NCI-H748 (cell line): ENCODE data around the gene CFAP299.
"Not testable (repeated sequence)": the region's sequence is repeated elsewhere in the genome, so short reads cannot be mapped to it uniquely, and the experiment has no call there.

ENCODE experiments used
- DNase-seq: peaks from one replicate; lab custom pipeline; 2025; ENCODE audit not compliant: unreplicated experiment; lab: John Stamatoyannopoulos, UW

CFAP299 gene

GRCh38 chr4:80335554-80336358 lies at the start of gene CFAP299:
Gene CFAP299 (plus strand): TSS chr4:80335730.
- peak; percentile 90 for DNase-seq

- DNase-seq, result no peak
These were observed 49.1 kb upstream of the CFAP299 start for GRCh38 chr4:80286451-80286850.

DNA sequence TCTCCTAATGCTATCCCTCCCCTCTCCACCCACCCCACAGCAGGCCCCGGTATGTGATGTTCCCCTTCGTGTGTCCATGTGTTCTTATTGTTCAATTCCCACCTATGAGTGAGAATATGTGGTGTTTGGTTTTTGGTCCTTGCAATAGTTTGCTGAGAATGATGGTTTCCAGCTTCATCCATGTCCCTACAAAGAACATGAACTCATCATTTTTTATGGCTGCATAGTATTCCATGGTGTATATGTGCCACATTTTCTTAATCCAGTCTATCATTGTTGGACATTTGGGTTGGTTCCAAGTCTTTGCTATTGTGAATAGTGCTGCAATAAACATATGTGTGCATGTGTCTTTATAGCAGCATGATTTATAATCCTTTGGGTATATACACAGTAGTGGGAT lies 44.9 kb upstream of the CFAP299 start:
- not testable (repeated sequence) for DNase-seq

DNA sequence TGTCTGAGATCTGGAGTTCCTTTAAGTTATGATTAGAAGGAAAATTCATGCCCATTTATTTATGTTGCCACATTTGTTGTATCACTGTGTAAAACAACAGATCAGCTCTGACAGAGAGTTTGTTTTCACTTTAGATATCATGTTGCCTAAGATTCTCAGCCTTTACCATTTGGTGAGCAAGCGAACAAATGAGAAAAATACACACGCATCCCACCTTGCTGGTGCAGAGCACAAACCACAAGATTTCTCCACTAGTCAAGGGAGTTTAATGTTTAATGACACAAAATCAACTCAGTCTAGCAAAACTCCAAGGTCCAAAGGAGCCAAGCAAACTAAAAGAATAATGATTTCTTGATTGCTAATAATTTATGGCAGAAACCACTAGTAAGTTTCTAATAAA lies 41.3 kb upstream of the CFAP299 start:
- no peak for DNase-seq

DNA sequence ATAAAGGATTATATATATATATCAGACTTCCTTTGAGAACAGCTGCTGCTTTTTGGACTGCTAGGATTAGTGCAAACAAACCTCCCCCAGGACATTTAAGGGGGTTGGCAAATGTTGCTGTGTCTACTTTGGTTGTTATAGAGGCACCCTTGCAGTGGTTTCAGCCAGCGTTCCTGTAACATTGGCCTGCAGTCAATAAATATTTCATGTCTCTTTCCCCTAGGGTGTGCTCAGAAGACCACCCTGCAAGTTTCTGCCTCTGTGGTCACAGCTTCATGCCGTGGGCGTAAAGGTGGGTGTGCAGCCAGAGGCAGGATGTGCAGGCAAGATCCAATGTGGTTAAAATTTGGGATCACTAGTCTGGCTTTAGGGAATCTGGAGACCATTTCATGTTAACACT lies 40.2 kb upstream of the CFAP299 start:
- DNase-seq, result no peak

DNA sequence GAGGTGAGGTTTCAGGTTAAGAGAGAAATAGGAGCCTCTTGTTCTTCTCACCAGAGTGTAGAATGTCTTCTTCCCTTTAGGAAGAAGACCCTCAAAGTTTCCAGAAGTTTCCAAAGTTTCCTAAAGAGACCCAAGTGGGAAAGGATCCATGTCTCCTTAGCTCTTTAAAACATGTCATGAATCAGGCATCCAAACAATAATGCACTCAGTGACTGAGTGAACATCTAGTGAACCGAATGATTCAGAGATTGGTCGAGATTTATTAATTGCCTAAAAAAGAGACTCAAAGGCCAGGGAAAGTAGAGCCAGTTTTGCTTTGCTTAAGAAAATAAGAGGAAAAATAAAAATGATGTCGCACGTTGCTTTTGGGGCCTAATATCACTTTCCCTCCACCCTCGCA lies 39.7 kb upstream of the CFAP299 start:
- DNase-seq, result no peak

- no peak for DNase-seq
These were observed 33.6 kb upstream of the CFAP299 start for GRCh38 chr4:80301884-80302283.

DNA sequence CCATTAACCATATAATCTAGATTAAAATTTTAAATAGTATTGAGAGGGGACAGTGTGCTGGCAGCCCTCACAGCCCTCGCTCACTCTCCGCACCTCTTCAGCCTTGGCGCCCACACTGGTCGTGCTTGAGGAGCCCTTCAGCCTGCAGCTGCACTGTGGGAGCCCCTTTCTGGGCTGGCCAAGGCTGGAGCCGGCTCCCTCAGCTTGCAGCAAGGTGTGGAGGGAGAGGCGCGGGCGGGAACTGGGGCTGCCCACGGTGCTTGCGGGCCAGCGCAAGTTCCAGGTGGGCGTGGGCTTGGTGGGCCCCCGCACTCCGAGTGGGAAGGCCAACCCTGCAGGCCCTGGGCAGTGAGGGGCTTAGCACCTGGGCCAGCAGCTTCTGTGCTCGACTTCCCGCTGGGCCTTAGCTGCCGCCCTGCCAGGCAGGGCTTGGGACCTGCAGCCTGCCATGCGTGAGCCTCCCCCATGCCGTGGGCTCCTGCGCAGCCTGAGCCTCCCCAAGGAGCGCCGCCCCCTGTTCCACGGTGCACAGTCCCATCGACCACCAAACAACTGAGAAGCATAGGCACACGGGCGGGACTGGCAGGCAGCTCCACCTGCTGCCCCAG lies 32.8 kb upstream of the CFAP299 start:
- no peak for DNase-seq

DNA sequence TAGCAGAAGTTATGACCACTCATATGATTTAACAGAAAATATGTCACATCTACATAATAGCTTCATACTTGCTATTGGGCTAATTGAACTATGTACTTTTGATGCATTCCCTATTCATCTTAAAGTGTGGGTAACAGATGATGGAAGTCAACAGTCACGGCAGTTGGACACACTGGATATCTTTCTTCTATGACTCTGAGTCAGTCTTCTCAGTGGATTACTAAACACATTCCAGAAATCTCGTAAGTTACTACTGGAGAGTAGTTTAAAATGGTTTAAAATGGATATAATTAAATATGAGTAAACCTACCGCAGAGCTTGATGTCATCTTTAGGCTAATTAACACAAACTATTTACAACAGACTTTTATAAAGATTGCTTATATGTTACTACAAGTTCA lies 30.1 kb upstream of the CFAP299 start:
- DNase-seq, result no peak

DNA sequence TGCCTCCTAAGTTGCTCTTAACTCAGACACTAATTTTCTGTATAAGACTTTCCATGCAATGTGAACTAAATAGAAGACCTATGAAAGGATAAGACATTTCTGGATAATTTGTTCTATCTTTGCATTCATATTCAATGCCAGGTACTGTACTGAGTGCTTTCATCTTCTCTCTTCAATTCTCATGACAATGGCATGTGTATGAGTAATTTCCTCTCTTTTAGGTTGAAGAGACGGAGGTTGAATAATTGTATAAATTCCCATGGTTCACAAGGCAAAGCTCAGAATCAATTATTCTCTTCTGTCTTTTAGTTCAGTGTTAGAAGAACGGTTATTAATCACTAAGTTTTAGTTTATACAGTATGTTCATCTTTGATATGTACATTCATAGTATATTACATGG lies 29.3 kb upstream of the CFAP299 start:
- DNase-seq, result no peak

DNA sequence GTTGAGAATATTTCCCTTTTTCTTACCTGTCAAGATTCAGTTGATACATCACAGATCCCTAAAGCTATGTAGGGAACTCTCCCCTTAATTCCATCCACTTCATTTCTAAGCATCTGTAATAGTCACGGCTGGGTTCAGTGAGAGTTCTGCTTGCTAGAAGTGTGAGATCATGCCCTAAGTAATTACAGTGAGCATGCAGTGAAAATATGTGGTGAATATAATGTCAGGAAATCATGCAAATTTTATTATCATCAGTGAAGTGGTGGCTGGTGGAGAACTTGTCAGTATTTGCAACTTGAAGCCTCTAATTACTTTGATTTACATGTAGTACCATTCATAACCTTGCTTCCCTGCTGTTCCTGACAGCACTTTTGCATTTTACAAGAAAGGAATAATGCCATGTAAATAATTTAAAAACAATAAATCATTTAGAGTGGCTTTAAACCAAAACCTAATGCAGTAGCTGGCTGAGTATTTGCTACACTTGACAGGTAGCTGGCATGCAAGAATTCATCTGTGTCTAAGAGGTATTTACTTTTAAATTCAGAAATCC lies 28.3 kb upstream of the CFAP299 start:
- DNase-seq, result peak; percentile 77

DNA sequence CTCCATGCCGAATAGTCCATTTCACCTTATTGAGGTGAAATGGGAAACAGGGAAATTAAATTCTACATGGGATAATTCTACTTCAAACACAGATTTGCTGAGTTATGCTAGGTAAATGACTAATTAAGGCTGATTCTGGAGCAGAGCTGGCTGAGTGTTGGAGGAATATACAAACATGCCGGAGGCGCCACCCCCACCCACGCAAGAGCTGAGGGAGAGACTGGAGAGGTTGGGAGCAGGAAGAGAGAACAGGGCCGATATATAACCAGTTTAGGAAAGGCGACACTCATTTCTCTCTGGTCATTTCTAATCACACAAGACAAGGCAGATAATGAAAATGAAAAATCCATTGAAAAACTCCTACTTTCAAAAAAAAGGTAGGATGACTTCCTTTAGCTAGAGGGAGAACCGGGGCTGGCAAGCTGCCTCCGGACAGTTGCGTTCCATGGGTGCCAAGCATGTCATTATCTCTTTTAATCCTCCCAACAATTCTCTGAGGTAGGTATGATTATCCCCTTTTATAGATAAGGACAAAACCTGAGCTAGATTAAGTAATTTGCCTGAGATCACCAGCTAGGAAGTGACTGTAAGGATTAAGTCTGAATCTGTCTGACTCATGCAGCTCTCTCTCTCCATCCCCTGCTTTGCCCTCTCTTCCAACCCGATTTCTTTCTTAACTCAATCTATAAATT lies 27.6 kb upstream of the CFAP299 start:
- peak; percentile 66 for DNase-seq

DNA sequence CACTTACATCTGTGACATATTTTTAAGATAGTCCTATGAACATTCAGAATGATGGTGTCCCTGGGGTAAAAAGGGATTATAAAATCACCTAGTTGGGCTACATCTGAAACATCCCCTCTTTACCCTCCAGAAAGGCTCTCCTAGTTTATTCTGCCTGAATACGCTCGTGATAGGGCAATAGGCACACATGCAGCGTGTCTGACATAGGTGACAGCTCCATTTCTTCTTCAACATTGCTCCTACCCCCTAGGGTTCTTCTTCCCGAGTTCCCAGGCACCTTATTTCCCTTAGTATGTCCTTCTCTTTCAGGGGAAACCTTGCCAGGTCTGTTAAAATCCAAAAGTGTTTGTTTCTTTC lies 27.1 kb upstream of the CFAP299 start:
- no peak for DNase-seq

DNA sequence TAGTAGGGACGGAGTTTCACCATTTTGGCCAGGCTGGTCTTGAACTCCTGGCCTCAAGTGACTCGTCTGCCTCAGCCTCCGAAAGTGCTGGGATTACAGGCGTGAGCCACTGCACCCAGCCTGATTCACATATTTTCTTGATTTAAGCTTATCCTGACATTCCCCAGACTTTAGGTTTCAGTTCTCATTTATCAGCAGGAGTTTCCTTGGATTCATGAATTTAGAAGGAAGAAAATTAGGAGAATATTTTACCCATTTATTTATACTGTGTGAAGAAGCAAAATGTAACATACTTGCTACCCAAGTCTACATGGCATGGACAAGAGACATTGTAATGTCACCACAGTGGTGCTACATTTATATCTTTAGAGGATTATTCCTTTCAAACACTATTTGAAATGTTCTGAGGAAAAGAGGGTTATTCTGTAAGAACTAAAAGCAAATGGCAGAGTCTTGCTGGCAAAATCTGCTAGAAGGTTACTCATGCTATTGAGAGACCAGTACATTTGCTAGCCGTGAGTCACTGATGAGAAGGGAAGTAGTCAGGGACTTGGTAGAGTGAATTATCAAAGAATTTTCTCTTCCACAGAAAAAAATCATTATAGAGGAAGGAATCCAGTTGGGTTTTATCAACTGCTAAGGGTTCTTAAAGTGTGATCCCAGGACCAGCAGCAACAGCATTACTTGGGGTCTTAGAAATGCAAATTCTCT lies 26.1 kb upstream of the CFAP299 start:
- DNase-seq, result no peak

- no peak for DNase-seq
These were observed 24.4 kb upstream of the CFAP299 start for GRCh38 chr4:80311130-80311529.

DNA sequence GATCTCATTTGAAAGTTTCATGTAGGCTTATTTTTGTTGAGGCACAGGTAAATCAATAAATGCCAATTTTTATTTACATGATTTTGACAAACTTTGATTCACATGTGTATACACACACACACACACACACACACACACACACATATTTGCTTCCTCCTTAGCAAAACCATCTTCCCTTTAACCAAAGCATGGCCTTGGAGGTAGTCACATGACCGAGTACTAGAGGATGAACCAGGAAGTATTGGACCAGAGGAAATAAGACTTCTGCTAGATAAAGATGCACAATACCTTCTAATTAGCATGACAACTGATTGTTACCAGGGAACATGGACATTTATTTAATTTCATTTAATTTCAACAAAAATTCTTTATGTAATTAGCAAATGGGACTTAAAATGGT lies 23.4 kb upstream of the CFAP299 start:
- DNase-seq, result no peak

DNA sequence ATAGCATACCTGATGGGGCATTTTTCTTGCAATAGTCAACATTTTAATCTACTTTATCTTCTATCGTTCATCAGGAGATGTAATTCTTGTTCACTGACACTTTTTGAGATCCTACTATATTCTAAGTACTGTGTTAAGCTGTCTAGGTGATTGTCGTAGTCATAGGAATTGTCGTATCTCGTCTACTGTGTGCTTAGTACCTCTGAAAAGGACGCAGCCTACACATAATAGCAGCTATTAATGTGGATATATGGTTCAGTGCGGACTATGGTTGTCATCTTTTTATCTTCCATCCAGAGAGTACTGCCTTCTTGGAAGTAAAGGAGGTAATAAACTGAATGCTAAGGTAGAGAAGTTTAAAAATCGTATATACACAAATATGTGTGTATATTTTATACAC lies 21.9 kb upstream of the CFAP299 start:
- DNase-seq, result no peak

- DNase-seq, result not testable (repeated sequence)
These were observed 19.7 kb upstream of the CFAP299 start for GRCh38 chr4:80315848-80316247.

- no peak for DNase-seq
These were observed 14.2 kb upstream of the CFAP299 start for GRCh38 chr4:80321341-80321740.

GRCh38 chr4:80321776-80322175 lies 13.8 kb upstream of the CFAP299 start:
- DNase-seq, result no peak

DNA sequence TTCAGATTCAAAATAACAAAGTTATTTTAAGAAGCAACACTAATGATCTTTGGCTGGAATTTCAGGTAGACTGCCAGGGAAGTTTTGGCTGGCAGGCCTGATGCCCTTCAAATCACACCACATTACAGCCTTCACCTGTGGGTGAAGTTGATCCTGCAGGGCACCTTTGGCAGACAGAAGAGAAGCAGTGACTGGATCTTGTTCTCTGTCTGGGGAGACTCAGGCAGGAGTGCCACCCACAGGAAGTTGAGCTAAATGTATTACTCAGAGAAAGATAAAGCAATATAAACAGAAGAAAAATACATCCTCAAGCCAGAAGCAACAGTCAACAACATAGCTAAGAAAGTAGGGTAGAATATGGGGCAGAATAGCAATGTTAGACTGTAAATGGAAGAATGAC lies 12.8 kb upstream of the CFAP299 start:
- DNase-seq, result peak; percentile 34
